Peyer's patch (tissue), 4 donors: ENCODE measurements around the gene CCDC85A. TPM values are rescaled to one million over a fixed set of nuclear protein-coding genes. Genes with fewer than 3 reads are reported as not detected.

Experiments
- DNase-seq, 3 donors: peaks; one replicate each; pipeline ENCODE4 v3.0.0-alpha.2; 2017 to 2019
- H3K27ac ChIP-seq, 4 donors: fragments of 200-600 bp; sonication (generic); one replicate each; pipeline ENCODE4 v1.5.1; 2016 to 2019
- H3K27me3 ChIP-seq, 2 donors: fragments of 200-600 bp; sonication (generic); one replicate each; pipeline ENCODE4 v1.5.1; 2019
- H3K36me3 ChIP-seq, 3 donors: fragments of 200-600 bp; sonication (generic); one replicate each; pipeline ENCODE4 v1.5.1; 2016 to 2019
- H3K4me1 ChIP-seq, 4 donors: fragments of 200-600 bp; sonication (generic); one replicate each; pipeline ENCODE4 v1.5.1; 2016 to 2019
- H3K4me3 ChIP-seq, 4 donors: fragments of 200-600 bp; sonication (generic); 1 replicate in 3 of 4; 2 replicates in 1 of 4; pipeline ENCODE4 v1.5.1; 2016 to 2019; ENCODE audit warnings: mild to moderate bottlenecking in 1 of 4
- H3K9me3 ChIP-seq, 4 donors: fragments of 200-600 bp; sonication (generic); one replicate each; pipeline ENCODE4 v1.5.1; 2016 to 2019; ENCODE audit warnings: mild to moderate bottlenecking in 1 of 4
- CTCF ChIP-seq, 6 experiments: fragments of 450-650 bp in 4 of 6; fragments of 200-600 bp in 2 of 6; sonication (generic) in 1 of 6; IDR thresholded peaks; one replicate each; pipeline ENCODE4 v1.5.1; 2017 to 2019; ENCODE audit warnings: antibody characterized with exemption in 6 of 6, mild to moderate bottlenecking in 3 of 6, moderate library complexity in 1 of 6
- POLR2A ChIP-seq, 2 donors: fragments of 450-650 bp; IDR thresholded peaks; one replicate each; pipeline ENCODE4 v1.5.1; 2017; ENCODE audit warnings: antibody characterized with exemption in 2 of 2, mild to moderate bottlenecking in 2 of 2, moderate library complexity in 2 of 2
- total RNA-seq, 4 donors: library from RNA; depleted of rRNA; stranded (reverse); fragments of >200 nt; gene quantifications; one replicate each; pipeline ENCODE4 v1.1.0, GENCODE V29; 2016

CCDC85A gene
- total RNA-seq, 4 donors from 2014 or later, result 1.1 to 1.7 (median 1.1) TPM; not detected in 1

GRCh38 chr2:56267415-56267788 lies 83.6 kb downstream of the CCDC85A start:
- no peak for DNase-seq
- Histone ChIP-seq H3K4me1 (no peaks in the 10 kb centered on the region), H3K27me3 (no peaks in the 10 kb centered on the region), H3K27ac (no peak overlapping the region), H3K9me3 (no peaks in the 10 kb centered on the region), H3K36me3 (no peaks in the 10 kb centered on the region), H3K4me3 (no peak overlapping the region)
- no peak for TF ChIP-seq CTCF (IDR thresholded peaks at IDR 0.05)
- TF ChIP-seq POLR2A (IDR thresholded peaks at IDR 0.05), result no peak

- TF ChIP-seq POLR2A (IDR thresholded peaks at IDR 0.05) (no peak), CTCF (IDR thresholded peaks at IDR 0.05) (no peak)
- no peaks in the 10 kb centered on the region for H3K36me3 ChIP-seq
- H3K4me1 ChIP-seq, result no peaks in the 10 kb centered on the region
- H3K4me3 ChIP-seq, result no peak overlapping the region
- no peaks in the 10 kb centered on the region for H3K27me3 ChIP-seq
- no peak overlapping the region for H3K27ac ChIP-seq
- no peak for DNase-seq
- H3K9me3 ChIP-seq, result no peaks in the 10 kb centered on the region
These were observed 85.1 kb downstream of the CCDC85A start for GRCh38 chr2:56268856-56269255.

GRCh38 chr2:56271275-56271674 lies 87.5 kb downstream of the CCDC85A start:
- H3K27me3 ChIP-seq, result no peaks in the 10 kb centered on the region
- H3K9me3 ChIP-seq, result no peaks in the 10 kb centered on the region
- no peak for DNase-seq
- TF ChIP-seq POLR2A (IDR thresholded peaks at IDR 0.05) (no peak), CTCF (IDR thresholded peaks at IDR 0.05) (no peak)
- no peaks in the 10 kb centered on the region for H3K4me1 ChIP-seq
- H3K36me3 ChIP-seq, result no peaks in the 10 kb centered on the region
- no peak overlapping the region for H3K27ac ChIP-seq
- no peak overlapping the region for H3K4me3 ChIP-seq

- no peak for TF ChIP-seq CTCF (IDR thresholded peaks at IDR 0.05)
- TF ChIP-seq POLR2A (IDR thresholded peaks at IDR 0.05), result no peak
- DNase-seq, result no peak
- H3K36me3 ChIP-seq, result no peaks in the 10 kb centered on the region
These were observed 101.4 kb downstream of the CCDC85A start for GRCh38 chr2:56285224-56285623.

GRCh38 chr2:56286936-56287335 lies 103.1 kb downstream of the CCDC85A start:
- H3K4me3 ChIP-seq, result no peak overlapping the region
- no peak for DNase-seq
- H3K27ac ChIP-seq, result no peak overlapping the region
- no peaks in the 10 kb centered on the region for H3K36me3 ChIP-seq
- H3K9me3 ChIP-seq, result no peaks in the 10 kb centered on the region
- TF ChIP-seq CTCF (IDR thresholded peaks at IDR 0.05) (no peak), POLR2A (IDR thresholded peaks at IDR 0.05) (no peak)
- no peaks in the 10 kb centered on the region for H3K27me3 ChIP-seq
- H3K4me1 ChIP-seq, result no peaks in the 10 kb centered on the region

More at GRCh38 chr2:56285224-56285623, 101.4 kb downstream of the CCDC85A start:
- Histone ChIP-seq H3K4me1 (no peaks in the 10 kb centered on the region), H3K9me3 (no peaks in the 10 kb centered on the region), H3K4me3 (no peak overlapping the region), H3K27ac (no peak overlapping the region), H3K27me3 (no peaks in the 10 kb centered on the region)

GRCh38 chr2:56287508-56287907 lies 103.7 kb downstream of the CCDC85A start:
- DNase-seq, result no peak
- no peaks in the 10 kb centered on the region for H3K9me3 ChIP-seq
- no peak overlapping the region for H3K4me3 ChIP-seq
- H3K27me3 ChIP-seq, result no peaks in the 10 kb centered on the region
- TF ChIP-seq CTCF (IDR thresholded peaks at IDR 0.05), result no peak
- TF ChIP-seq POLR2A (IDR thresholded peaks at IDR 0.05), result no peak
- no peak overlapping the region for H3K27ac ChIP-seq
- H3K4me1 ChIP-seq, result no peaks in the 10 kb centered on the region
- no peaks in the 10 kb centered on the region for H3K36me3 ChIP-seq
